Stomach (tissue), 4 donors: Measurements from ENCODE around the gene SHOC2.

Experiments used
- CTCF ChIP-seq, 7 experiments: fragments of 450-650 bp in 4 of 7; fragments of 200-600 bp in 3 of 7; sonication (generic) in 3 of 7; IDR thresholded peaks; one replicate each; pipeline ENCODE4 v1.5.1; 2016 to 2019; ENCODE audit warnings: antibody characterized with exemption in 7 of 7, control low read depth in 2 of 7, mild to moderate bottlenecking in 1 of 7
- POLR2A ChIP-seq, 4 donors: fragments of 450-650 bp; IDR thresholded peaks; one replicate each; pipeline ENCODE4 v1.6.1; 2016; ENCODE audit warnings: antibody characterized with exemption in 4 of 4, control low read depth in 2 of 4, mild to moderate bottlenecking in 1 of 4, moderate library complexity in 1 of 4

DNA sequence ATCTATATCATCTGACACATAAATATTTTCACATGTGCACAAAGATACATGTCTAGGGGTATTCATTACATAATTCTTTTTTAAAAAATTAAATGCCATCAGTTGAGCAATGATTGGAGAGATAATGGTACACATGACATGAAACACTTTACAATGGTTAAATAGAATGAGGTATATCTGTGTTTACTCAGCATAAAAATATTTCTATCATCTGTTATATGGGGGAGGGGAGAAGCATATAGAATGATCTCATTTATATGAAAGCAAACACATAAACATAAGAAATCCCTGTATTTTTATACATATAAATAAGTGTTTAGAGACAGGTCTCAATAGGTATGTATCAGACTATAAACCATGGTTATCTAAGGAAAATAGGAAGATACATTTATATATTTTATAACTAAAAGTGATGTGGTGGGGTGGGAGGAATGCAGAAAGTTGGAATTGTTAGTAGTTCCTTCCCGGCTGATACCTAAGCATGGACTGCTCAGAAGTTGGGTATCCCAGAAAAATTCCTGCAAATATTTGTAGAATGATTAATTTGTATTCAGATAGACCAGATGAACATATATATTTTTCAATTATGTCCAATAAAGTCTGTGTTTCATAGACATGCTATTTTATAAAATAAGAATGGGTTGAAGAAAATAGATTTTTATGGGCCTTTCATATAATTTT is 75.1 kb downstream of the SHOC2 start:
- no peak for TF ChIP-seq POLR2A (IDR thresholded peaks at IDR 0.05)
- no peak for TF ChIP-seq CTCF (IDR thresholded peaks at IDR 0.05)
